GM18507 (cell line): ENCODE results near the gene AK9.
"Not testable (repeated sequence)": the region's sequence is repeated elsewhere in the genome, so short reads cannot be mapped to it uniquely, and the experiment has no call there.

Experiments used
- DNase-seq: peaks from one replicate; pipeline ENCODE4 v3.0.0; 2011; ENCODE audit warnings: low read depth; ENCODE audit not compliant: insufficient read length; ENCODE audit errors: extremely low spot score
- FAIRE-seq: peaks from 2 replicates; lab custom pipeline; 2011; peaks lifted over from hg19 to GRCh38; lab: Jason Lieb, UNC

Gene AK9

DNA sequence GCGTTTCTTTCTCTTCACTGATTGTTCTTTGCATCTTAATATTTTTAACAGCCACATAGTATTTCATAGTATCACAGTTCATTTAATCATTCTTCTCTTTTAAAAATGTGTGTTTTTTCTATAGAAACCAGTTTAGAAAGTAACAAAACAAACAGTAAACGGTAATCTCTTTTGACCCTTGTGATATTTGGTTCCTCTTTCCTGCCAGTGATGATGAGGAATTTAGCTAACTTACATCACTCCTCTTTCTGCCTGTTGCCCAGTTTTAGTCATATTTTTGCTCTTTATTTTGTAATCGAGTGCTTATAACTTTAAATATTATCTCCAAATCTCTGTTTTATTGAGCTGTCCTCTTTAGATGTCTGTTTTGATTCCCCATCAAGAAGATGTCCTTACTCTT is 169.9 kb downstream of the AK9 start:
- no peak for FAIRE-seq
- no peak for DNase-seq

DNA sequence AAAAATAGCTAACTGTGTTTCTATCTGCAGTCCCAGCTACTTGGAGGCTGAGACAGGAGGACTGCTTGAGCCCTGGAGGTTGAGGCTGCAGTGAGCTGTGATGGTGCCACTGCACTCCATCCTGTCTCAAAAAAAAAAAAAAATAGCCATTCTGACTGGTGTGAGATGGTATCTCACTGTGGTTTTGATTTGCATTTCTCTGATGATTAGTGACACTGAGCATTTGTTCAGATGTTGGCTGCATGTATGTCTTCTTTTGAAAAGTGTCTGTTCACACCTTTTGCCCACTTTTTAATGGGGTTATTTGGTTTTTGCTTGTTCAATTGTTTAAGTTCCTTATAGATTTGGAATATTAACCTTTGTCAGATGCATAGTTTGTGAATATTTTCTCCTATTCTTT is 171.4 kb downstream of the AK9 start:
- not testable (repeated sequence) for FAIRE-seq, DNase-seq

GRCh38 chr6:109516929-109517328 is 174.1 kb downstream of the AK9 start:
- DNase-seq (no peak), FAIRE-seq (no peak)

DNA sequence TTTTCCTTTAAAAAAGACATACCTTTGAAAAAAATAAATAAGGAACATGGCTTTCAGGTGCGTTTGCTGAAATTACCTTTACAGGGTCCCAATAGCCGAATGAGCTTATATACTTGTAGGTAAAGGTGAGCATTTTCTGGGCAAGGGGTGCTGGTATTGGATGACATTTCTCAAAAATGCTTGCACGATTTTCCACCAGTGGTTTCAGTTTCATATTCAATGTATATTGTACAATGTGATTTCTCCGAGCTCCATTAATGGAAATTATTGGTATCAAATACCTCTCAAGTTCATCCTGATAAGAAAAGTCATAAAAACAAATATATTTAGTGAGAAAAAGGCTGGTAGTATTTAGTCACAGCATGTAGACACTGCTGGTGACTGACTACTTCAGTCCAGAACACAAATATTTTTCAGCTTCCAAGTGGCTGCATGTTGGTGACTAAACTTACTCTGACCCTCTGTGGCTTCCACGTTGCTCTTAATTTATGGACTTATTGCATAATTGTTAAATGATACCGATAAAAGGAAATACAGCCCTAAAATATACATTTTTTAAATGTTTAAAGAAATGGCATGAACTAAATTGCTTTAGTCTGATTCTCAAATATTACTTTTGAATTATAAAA is 175.1 kb downstream of the AK9 start:
- FAIRE-seq (no peak), DNase-seq (no peak)

GRCh38 chr6:109514946-109515345 is 176.1 kb downstream of the AK9 start:
- FAIRE-seq = no peak
- DNase-seq = no peak

DNA sequence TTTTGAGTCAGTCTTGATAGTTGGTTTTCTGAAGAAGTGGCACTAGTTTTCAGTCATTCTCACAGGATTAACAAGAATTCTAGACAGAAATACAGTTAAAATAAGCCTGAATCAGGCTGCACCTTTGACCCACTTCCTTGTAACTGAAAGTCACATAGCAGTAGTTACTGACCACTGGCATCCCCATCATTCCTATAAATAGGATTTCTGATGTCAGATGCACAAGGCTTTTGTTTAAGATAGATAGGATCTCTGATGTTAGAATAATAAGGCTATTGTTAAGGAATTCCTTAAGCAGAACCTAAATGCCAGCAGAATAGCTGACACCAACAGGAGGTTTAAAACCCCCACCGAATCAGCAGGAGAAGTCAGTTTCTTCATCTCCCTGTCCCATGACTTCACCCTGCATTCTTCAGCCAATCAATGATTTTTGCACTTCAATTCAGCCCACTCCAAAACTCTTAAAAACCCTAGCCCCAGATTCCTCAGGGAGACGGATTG is 177.4 kb downstream of the AK9 start:
- FAIRE-seq = no peak

GRCh38 chr6:109512271-109512817 is 178.7 kb downstream of the AK9 start:
- DNase-seq (no peak), FAIRE-seq (no peak)

More for the DNA sequence above, 177.4 kb downstream of the AK9 start:
- DNase-seq = no peak

DNA sequence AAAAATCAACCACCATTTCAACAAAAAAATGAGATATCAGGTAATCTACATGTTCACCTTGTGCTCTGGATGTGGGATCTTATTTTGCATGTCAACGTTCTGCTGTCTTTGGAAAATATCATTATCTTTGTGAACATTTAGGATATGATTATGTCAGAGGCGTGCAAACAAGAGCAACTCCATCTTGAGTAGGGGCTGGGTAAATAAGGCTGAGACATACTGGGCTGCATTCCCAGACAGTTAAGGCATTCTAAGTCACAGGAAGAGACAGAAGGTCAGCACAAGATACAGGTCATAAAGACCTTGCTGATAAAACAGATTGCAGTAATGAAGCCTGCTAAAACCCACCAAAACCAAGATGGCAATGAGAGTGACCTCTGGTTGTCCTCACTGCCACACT is 179.2 kb downstream of the AK9 start:
- DNase-seq = no peak
- FAIRE-seq = no peak

GRCh38 chr6:109510358-109510757 is 180.6 kb downstream of the AK9 start:
- FAIRE-seq = no peak
- DNase-seq = no peak

DNA sequence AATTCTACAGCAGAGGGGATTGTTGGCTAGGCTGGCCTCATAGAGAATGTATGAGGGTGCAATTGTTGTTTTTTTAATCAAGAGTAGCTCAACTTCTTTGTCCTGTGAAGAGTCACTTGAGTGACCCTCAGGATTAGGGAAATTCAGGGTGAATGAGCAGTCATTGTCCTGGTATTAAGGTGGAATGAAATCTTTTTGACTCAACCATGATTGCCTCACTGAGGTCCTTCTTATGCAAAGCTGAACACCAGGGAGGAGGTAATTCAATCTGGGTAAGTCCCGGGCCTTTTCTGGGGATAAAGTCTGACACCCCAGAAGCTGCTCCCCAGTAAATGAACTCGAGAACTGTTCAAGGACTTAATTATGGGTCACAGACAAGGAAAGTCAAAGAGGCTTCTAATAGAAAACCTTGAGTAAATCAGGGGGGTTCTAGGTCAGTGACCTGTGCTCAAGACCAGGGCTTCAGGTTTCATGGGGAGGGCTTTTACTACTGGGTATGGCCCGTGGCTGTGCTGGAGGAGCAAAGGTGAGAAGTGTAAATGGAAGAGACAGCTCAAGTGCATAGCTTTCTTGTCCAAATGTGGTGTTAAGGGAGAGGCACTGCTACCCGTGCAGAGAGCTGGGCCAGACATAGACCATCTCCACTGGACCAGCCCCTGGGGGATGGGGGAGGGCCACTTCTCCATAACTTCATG is 182.7 kb downstream of the AK9 start:
- no peak for FAIRE-seq

GRCh38 chr6:109507490-109508072 is 183.4 kb downstream of the AK9 start:
- FAIRE-seq (no peak), DNase-seq (no peak)

More for the DNA sequence above, 182.7 kb downstream of the AK9 start:
- no peak for DNase-seq

DNA sequence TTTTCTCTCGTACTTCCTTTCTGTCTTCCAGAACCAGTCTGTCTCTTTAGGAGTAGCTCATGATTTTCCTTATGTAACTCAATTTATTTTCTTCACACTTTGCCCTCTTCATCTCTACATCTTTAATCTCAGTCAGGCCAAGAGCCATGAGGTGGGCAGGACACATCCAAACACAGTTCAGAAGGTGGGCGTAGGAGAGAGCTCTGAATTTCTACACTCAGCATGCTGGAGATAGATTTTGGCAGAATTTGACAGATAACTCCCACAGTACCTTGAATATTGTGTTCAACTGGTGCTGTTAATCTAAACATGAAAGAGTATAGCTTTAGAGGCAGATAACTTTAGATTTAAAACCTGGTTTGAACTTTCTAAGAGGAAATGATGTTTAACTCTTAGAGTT is 184.2 kb downstream of the AK9 start:
- DNase-seq (no peak), FAIRE-seq (no peak)

DNA sequence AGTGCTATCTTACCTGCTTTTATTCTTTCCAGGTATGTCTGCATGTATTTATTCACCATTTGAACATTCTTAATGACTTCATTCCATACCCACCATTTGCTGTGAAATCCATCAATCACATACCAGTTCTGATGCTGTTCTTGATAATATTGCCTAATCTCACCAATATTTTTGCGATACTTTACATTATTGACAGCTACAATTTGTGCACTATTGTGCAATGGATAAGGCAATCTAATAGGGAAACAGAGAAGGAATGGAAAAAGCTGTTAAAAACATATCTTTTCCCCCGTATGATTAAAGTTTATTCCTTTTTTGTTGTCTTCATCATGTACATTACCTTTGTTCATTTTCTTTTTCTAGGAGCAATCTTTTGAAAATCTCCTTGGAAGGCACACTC is 184.7 kb downstream of the AK9 start:
- FAIRE-seq (no peak), DNase-seq (no peak)

GRCh38 chr6:109503327-109504224 is 187.4 kb downstream of the AK9 start:
- no peak for FAIRE-seq
- no peak for DNase-seq

DNA sequence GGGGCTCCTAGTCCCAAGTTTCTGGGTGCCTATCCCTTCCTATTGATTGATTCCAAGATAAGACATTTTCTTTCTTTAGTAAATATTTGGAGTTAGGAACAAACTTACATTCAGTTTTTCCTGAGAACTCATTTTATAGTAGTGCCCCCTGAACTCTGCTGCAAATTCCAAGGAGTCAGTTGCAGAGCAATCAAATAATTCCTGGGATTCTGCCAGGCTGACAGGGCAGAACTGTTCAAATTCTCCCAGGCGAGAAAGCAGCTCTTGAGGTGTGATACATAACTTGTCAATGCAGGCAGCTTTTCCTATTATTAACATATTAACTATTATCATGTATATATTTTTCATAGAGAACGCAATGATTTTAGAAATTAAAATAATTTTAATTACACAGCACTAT is 192.1 kb downstream of the AK9 start:
- DNase-seq (no peak), FAIRE-seq (no peak)

DNA sequence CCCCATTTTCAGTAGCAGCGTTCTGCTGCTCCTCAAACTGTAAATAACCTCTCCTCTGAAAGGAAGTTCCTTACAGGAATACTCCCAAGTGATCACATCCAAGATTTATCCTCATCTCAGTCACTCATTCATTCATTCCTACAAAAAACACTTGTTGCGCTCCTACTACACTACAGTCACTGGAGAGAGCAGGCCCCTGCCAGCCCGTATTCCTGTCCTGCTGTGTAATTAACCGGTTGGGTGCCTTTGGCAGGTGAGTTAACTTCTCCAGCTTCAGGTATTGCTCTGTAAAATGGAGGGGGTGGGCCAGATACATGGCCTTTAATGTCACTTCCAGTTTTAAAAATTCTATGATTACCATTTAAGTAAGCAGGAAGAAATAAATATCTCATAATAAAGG is 192.9 kb downstream of the AK9 start:
- DNase-seq (no peak), FAIRE-seq (no peak)

DNA sequence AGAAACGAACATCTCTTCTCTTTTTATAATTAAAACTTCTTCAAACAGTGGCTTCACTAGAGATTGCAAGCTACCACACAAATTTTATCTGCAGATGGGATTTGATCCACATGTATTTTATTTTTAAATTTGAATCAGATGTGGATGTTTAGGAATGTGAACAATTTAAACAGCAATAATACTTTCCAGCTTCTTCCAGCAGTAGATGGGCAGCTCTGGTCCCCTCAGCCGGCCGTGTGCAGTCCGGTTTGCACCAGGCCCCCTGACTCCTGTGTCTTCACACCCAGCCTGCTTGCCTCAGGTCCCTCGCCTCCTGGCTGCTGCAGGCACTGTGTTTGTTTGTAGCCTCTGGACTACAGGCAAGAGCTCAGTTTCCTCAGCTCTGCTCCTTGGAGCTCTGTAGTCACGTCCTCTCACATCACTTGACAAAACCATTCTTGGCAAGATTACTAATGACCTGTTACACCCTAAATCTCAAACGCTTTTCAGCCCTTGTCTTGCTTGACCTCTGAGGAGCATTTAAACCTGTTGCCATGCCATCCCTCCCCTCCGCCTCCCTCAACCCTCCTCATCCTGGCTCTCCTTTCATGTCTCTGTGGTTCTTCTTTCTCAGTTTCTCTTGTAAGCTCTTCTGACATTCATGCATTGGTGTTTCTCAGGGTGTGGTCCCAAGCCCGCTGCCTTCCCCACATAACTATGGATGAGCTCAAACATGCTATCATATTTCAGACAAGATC is 194.8 kb downstream of the AK9 start:
- FAIRE-seq = no peak
- no peak for DNase-seq

- DNase-seq (no peak), FAIRE-seq (no peak)
Measured at GRCh38 chr6:109493865-109494264, 197.1 kb downstream of the AK9 start.
